ENCODE results near the gene IMMP2L. TPM values are rescaled to one million over a fixed set of nuclear protein-coding genes. Genes with fewer than 3 reads are reported as not detected.
A peak's percentile ranks its signal among the peaks of the same experiment; 100 is the strongest.
"Not testable (repeated sequence)": the region's sequence is repeated elsewhere in the genome, so short reads cannot be mapped to it uniquely, and the experiment has no call there.

IMMP2L gene
- polyA plus RNA-seq, 4 donors = 38.6 to 48.8 (median 40.6) TPM

GRCh38 chr7:110719741-110720140 lies 842.6 kb downstream of the IMMP2L start:
- DNase-seq (ENCODE audit: low read depth in 4 of 4, low spot score in 2 of 4) = peak in 1 of 4 donors; percentile 1

DNA sequence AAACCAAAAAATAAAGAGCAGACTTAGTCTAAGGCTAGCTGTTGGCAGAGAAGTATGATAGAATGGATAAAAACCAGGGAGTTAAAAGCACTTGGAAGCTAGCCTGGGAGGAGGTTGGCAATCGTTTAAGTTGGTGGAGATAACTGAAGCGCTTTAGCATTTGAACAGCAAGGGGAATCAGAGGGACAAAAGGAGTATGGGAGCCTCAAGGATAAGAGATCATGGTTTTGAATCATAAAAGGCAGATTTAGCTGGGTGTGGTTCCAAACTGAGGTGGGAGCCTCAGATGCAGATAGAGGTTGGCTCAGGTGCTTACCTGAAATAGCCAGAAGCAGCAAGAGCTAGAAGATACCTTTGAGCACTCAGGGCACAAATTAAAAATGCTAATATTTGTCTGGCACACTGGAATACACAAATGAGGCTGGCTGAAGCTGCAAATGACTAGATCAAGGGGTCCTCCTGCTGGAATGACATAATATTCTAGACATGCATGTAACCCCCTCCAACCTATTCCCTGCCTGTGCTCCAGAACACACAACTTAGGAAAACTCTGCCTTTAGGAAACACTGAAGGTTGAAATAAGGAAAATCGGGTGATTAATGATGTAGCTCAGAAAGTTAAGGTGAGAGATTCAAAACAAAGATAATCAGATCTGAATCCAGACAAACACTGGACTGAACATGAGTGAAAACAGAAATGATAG lies 843.6 kb downstream of the IMMP2L start:
- DNase-seq (ENCODE audit: low read depth in 4 of 4, low spot score in 2 of 4) = no peak

GRCh38 chr7:110704225-110704624 lies 858.1 kb downstream of the IMMP2L start:
- DNase-seq (ENCODE audit: low read depth in 4 of 4, low spot score in 2 of 4) = no peak

DNA sequence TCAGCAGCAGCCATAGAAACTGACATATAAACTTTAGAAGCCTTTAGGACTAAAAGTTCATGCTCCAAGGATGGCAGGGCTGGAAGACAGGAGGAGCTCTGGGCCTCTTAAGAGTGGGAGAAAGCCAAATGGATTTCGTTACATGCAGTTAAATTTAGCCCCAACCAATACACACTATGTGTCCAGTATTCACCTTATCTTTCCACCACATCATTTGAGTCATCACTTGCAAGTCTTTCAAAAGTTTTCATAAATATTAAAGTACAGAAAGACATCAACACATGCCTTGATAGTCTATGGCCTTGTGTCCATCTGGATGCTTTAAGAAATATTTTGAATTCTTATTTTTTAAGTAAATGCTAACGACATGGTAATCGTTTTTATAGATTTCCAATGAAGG lies 863.7 kb downstream of the IMMP2L start:
- DNase-seq (ENCODE audit: low read depth in 4 of 4, low spot score in 2 of 4) = no peak

DNA sequence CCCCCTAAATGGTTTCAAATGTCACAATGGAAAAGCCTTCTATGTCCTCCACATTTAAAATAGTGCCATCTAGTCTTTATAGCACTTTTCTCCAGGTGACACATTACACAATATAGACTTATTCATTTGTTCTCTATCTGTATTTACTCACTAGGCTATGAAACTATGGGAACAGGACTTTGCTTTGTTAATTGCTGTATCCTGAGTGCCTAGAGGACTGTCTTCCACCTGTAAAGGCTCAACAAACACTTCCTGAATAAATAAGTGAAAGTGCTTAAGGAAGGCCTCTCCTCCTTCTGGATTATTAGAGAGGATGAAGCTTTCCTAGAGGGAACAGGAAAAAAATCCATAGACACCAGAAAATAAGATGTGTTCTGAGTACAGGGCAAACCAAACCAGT lies 868.9 kb downstream of the IMMP2L start:
- no peak for DNase-seq (ENCODE audit: low read depth in 4 of 4, low spot score in 2 of 4)

- DNase-seq (ENCODE audit: low read depth in 4 of 4, low spot score in 2 of 4) = no peak
These were observed 873.4 kb downstream of the IMMP2L start for GRCh38 chr7:110688908-110689307.

DNA sequence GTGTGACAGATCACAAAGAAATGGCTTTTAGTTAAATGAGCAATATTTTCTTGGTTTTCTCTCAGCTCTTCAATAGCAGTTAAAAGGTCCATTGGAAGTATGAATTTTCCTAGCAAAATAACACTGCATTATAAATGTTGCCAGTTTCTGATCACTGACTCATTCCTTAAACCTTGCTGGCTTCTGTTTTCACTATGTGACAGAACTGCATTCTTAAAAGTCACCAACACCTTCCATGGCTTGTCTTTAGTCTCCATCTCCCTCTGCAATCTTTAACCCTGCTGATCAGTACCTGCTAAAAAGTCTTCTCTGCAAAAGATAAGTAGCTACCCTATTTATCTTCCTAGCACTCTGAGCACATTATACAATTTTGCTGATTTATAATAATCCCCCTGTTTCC lies 876.4 kb downstream of the IMMP2L start:
- DNase-seq (ENCODE audit: low read depth in 4 of 4, low spot score in 2 of 4) = no peak

GRCh38 chr7:110681941-110682340 lies 880.4 kb downstream of the IMMP2L start:
- DNase-seq (ENCODE audit: low read depth in 4 of 4, low spot score in 2 of 4) = no peak

DNA sequence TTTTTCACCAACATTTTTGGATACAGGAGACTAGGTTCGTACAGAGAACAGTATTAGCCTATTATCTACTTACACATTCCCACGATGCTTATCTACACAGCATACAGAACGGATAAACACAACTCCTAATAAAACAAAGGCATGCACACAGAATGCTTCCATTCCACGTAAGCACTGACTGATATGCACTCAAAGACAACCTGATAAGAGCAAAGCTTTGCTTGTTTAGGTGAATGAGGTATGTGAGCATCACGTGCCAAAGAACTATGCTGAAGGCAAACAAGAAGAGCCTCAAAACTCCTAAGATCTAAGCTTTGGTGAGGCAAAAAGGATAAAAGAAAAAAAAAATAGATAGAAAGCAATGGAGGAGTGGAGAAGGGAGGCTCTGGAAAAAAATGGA lies 884.9 kb downstream of the IMMP2L start:
- no peak for DNase-seq (ENCODE audit: low read depth in 4 of 4, low spot score in 2 of 4)

GRCh38 chr7:110676785-110677184 lies 885.5 kb downstream of the IMMP2L start:
- no peak for DNase-seq (ENCODE audit: low read depth in 4 of 4, low spot score in 2 of 4)

DNA sequence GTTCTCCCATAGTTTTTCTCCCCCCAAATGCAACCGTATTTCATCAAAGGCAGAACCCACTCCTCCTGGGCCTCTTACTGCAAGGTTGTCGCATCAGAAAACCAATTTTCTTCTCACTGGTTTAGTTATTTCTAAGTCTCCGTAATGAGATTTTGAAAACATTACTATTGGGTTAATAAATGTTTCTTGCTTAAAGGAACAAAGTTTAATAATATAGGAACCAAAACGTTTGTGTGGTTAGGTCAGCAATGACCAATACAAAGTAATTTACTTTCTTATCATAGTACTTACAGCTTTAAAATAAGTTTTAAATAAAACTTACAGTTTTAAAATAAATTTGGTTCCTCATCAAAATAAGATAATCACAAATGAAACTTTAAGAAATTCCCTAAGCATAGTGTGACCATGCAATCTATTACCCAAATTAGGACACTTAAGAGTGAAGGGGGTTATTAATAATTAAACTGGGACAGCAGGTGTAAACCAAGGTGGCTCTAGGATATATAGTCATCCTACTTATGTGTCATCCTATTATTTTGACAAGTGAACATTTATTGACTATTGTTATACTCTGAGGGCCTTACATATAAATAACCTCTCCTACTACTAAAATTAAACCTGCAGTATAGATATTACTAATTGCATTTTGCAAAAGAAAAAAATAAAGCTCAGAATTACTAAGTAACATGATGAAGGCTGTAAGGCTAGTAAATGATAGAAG lies 886.7 kb downstream of the IMMP2L start:
- no peak for DNase-seq (ENCODE audit: low read depth in 4 of 4, low spot score in 2 of 4)

DNA sequence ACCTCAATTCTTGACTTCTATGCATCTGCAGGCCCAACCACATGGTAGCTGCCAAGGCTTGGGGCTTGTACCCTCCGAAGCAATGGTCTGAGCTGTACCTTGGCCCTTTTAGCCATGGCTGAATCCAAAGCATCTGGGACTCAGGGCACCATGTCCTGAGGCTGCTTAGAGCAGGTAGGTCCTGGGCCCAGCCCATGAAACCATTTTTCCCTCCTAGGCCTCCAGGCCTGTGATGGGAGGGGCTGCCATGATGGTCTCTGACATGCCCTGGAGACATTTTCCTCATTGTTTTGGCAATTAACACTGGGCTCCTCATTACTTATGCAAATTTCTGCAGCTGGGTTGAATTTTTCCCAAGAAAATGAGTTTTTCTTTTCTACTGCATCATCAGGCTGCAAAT lies 889.1 kb downstream of the IMMP2L start:
- no peak for DNase-seq (ENCODE audit: low read depth in 4 of 4, low spot score in 2 of 4)

DNA sequence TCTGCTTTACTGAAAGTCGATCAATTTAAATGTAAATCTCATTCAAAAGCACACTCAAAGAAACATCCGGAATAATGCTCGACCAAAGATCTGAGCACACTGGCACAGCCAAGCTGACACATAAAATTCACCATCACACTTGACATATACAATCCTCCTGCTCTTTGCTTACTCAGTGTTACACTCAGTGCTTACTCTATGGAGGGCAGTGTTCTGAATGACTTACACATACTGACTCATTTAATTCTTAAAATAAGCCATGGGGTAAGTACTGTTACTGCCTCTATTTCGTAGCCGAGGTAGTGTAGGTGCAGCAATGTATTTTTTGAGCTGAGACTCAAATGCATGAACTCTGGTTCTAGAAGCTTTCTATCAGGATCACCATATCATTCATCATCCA lies 892.9 kb downstream of the IMMP2L start:
- no peak for DNase-seq (ENCODE audit: low read depth in 4 of 4, low spot score in 2 of 4)

DNA sequence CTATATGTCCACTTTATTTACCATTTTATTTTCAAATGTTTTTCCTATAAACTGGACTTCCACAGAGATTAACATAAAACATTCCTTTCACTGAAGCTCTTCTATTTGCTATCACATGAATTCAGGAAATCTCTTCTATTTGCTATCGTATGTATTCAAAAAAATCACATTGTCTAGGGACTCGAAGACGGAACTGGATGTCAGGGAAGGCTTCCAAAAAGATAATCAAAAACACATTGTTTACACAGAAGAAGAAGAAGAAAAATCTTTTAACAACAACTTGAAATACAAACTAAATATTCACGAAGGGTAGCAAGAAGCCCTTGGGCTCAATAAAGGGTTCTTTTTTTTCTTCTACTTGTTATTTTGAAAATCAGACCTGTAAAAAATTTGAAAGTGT lies 897.5 kb downstream of the IMMP2L start:
- DNase-seq (ENCODE audit: low read depth in 4 of 4, low spot score in 2 of 4) = no peak

- not testable (repeated sequence) for DNase-seq (ENCODE audit: low read depth in 4 of 4, low spot score in 2 of 4)
These were observed 901.7 kb downstream of the IMMP2L start for GRCh38 chr7:110660637-110661036.

DNA sequence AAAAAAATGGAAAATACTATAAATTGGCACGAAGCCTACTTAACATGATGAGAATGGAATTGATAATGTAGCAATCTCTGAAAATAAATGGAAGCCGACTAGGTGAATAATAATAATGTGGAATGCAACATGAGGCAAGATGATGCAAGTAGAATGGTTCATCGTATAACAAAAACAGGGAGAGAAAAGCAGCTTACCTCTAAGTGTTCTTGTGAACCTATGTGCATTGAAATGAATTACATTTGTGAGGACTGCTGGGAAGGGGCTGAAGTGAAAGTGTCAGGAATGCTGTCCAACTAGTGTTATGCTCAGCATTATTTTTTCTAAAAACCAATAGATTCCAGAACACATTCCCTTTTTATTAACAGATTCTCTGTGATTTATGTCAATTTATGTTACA lies 912.0 kb downstream of the IMMP2L start:
- no peak for DNase-seq (ENCODE audit: low read depth in 4 of 4, low spot score in 2 of 4)

GRCh38 chr7:110647266-110647665 lies 915.0 kb downstream of the IMMP2L start:
- no peak for DNase-seq (ENCODE audit: low read depth in 4 of 4, low spot score in 2 of 4)

- DNase-seq (ENCODE audit: low read depth in 4 of 4, low spot score in 2 of 4) = no peak
These were observed 915.5 kb downstream of the IMMP2L start for GRCh38 chr7:110646804-110647203.

DNA sequence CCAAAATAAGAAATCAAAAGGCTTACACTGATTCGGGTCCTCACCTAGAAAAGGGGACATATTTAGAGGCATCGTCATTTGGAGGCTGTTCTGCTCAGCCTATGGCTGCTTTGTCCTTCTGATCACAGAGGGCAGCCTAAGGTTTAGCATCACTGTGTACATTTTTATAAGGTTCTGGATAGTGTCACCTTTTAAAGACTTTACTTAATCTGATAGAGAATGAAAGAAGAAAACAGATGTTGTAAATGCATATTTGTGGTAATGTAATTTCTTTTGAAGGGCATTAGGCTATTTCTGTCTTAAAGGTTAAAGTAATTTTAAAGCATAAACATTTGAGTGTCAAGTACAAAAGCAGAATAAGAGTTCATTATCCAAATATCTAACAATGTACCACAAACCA lies 916.7 kb downstream of the IMMP2L start:
- no peak for DNase-seq (ENCODE audit: low read depth in 4 of 4, low spot score in 2 of 4)

GRCh38 chr7:110645060-110645459 lies 917.2 kb downstream of the IMMP2L start:
- DNase-seq (ENCODE audit: low read depth in 4 of 4, low spot score in 2 of 4) = no peak

GRCh38 chr7:110637252-110637651 lies 925.0 kb downstream of the IMMP2L start:
- no peak for DNase-seq (ENCODE audit: low read depth in 4 of 4, low spot score in 2 of 4)

GRCh38 chr7:110633313-110633712 lies 929.0 kb downstream of the IMMP2L start:
- DNase-seq (ENCODE audit: low read depth in 4 of 4, low spot score in 2 of 4) = no peak

Data from left renal cortex interstitium (tissue), 4 donors.